ENCODE results near the gene UBE2J2.

DNA sequence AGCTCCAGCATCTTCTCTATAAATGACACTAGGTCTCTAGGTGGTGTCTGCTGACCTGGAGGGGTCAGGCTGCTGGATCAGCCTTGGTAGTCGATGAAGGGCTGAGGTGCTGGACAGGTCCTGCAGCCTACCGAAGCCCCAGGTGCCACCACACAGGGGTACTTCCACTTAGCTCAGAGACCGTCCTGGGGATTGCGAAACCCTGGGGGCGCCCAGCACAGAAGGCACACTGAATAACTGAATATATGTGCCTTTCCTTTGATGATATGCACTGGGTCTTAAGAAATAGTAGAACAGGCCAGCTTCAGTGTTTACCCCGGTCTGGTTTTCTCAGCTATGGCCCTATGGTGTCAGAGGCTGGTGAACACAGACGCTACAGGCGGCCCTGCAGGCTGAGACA, 10.9 kb downstream of the UBE2J2 start:
- no peak for TF ChIP-seq GLIS3 (CRISPR knock-in tag; IDR thresholded peaks at IDR 0.05)
- TF ChIP-seq, protein P1, sequence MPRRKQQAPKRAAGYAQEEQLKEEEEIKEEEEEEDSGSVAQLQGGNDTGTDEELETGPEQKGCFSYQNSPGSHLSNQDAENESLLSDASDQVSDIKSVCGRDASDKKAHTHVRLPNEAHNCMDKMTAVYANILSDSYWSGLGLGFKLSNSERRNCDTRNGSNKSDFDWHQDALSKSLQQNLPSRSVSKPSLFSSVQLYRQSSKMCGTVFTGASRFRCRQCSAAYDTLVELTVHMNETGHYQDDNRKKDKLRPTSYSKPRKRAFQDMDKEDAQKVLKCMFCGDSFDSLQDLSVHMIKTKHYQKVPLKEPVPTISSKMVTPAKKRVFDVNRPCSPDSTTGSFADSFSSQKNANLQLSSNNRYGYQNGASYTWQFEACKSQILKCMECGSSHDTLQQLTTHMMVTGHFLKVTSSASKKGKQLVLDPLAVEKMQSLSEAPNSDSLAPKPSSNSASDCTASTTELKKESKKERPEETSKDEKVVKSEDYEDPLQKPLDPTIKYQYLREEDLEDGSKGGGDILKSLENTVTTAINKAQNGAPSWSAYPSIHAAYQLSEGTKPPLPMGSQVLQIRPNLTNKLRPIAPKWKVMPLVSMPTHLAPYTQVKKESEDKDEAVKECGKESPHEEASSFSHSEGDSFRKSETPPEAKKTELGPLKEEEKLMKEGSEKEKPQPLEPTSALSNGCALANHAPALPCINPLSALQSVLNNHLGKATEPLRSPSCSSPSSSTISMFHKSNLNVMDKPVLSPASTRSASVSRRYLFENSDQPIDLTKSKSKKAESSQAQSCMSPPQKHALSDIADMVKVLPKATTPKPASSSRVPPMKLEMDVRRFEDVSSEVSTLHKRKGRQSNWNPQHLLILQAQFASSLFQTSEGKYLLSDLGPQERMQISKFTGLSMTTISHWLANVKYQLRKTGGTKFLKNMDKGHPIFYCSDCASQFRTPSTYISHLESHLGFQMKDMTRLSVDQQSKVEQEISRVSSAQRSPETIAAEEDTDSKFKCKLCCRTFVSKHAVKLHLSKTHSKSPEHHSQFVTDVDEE (CRISPR knock-in tag; IDR thresholded peaks at IDR 0.05): no peak

Measured in SK-N-SH treated with all-trans-retinoic acid at 6 μM for 48 hours (cell line).